ENCODE data around the gene MSANTD3.
A peak's percentile ranks its signal among the peaks of the same experiment; 100 is the strongest.
"Not testable (repeated sequence)": the region's sequence is repeated elsewhere in the genome, so short reads cannot be mapped to it uniquely, and the experiment has no call there.

MSANTD3 gene

GRCh38 chr9:100426530-100427365 lies at the start of gene MSANTD3:
Gene MSANTD3 (plus strand): TSS chr9:100427143. CDS start chr9:100441939, 14,796 bp downstream.
- DNase-seq = no peak

GRCh38 chr9:100379862-100380261 lies 47.1 kb upstream of the MSANTD3 start:
- DNase-seq = no peak

GRCh38 chr9:100392989-100393388 lies 34.0 kb upstream of the MSANTD3 start:
- not testable (repeated sequence) for DNase-seq

- no peak for DNase-seq
These were observed 32.8 kb upstream of the MSANTD3 start for GRCh38 chr9:100394032-100394695.

- no peak for DNase-seq
These were observed 32.1 kb upstream of the MSANTD3 start for GRCh38 chr9:100394816-100395215.

GRCh38 chr9:100396769-100397168 lies 30.2 kb upstream of the MSANTD3 start:
- no peak for DNase-seq

DNA sequence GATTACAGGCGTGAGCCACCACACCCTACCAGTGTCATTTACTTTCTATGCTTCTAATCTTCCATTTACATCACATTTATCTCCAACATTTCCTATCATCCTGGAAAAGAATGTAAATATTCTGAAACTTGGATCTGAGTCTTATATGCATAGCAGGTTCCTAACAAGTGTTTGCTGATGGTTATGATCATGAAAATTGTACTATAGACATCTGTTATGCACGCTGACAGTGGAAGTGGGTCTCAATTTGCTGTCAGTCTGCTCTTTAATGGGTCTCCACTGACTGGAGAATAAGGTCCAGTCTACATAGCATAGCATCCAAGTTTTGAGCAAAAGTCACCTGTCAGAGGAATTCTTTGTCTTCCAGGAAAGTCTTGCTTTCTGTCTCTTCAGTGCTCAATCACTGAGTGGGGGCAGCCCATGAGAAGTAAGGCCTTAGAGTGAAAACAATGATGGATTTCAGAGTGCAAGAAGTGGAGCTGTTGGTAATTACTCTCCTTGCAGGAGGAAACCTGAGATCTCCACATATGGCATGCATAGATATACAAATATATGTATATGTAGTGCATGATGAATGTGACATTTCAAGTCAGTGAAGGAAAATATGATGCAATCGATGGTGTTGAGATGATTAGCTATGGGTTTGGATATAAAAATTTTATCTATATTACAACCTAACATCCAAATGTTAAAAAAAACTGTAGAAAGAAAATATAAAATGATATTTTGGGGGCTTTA lies 29.2 kb upstream of the MSANTD3 start:
- no peak for DNase-seq

DNA sequence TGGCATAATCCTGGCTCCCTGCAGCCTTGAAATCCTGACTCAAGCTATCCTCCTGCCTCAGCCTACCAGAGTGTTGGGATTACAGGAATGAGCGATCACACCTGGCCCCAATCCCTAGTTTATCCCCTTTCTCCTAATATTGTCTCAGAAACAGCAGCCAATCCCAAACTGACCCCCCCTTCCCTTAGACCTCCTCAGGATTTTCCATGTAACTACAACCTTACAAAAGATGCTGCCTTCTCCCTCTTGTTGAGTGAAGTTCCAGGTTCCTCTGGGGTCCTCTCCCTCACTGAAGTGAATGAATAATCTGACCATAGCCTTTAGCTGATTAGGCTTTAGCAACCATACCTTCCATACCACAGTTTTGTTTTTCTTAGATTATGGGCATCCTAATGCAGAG lies 25.9 kb upstream of the MSANTD3 start:
- no peak for DNase-seq

DNA sequence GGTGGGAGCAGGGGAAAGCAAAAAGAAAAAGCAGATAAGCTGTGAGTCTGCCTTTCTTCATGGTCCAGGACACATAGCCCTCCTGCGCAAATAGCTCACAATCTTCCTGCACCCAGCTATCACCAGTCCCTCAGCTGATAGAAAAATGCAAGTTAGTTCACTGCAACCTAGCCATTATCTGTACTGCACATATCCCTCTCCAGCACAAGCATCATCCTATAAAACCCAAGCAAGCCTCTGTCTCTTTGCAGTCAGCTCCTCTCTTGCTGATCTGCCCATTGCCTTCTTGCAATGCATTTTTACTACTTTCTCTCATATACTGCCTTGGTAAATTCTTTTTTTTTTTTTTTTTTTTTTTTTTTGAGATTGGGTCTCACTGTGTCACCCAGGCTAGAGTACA lies 20.0 kb upstream of the MSANTD3 start:
- DNase-seq = no peak

GRCh38 chr9:100408546-100409175 lies 18.3 kb upstream of the MSANTD3 start:
- DNase-seq = no peak

- no peak for DNase-seq
These were observed 17.8 kb upstream of the MSANTD3 start for GRCh38 chr9:100409176-100409556.

DNA sequence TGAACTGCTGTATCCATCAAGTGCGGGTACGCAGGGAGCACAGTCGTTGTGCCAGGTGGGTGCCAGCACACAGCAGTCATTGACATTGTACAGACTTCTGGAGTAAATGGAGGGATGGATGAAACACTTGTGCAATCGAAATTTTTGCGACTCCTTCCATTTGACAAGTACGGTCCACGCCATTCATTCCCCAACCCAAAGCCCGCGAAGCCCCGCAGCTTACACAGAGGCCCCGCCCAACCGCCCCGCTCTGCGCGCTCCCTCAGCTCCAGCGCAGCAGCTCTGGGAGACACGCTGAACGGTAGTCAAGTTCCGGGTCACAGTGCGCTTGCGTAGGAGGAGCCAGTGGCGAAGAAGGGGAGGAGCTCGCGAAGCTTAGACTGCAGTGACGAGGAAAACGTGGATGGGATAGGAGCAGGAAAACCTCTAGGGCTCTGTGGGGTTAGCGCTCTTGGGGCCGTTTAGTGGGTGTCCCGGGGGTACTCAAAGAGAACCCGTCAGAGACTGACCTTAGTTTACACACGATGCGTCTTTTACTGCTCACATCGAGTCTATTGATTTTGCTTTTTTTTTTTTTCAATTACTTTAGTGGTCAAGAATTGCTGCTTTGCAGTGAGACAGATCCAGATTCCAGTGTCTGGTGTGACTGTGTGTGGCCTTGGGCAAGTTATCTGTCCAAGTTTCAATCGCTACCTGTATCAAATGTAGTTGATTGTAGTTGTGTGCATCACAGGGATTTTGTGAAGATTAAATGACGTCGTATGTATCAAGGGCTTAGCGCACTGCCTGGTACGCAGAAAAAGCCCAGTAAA lies 15.3 kb upstream of the MSANTD3 start:
- DNase-seq = peak; percentile 91

DNA sequence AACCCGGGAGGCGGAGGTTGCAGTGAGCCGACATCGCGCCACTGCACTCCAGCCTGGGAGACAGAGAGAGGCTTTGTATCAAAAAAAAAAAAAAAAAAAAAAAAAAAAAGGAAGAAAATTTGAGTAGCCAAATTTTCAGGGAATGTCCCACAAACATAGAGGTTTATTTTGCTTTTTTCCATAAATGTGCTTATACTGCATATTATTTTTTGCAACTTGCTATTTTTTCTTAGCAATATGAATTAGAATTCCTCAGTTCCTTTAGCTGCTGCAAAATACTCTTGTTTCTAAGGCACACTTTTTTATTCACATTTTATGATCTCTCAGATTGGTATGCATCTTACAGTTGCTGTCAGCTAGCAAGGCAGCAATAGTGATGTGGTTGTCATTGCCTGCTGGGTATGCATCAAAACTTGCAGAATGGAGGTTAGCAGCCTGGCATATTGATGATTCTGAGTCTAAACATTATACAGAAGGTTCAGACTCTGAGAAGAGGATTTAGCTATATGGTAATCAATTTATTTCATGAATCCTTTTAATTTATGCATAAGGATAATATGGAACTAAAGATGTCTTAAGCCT lies 13.0 kb upstream of the MSANTD3 start:
- no peak for DNase-seq

GRCh38 chr9:100417815-100418214 lies 9.1 kb upstream of the MSANTD3 start:
- DNase-seq = no peak

DNA sequence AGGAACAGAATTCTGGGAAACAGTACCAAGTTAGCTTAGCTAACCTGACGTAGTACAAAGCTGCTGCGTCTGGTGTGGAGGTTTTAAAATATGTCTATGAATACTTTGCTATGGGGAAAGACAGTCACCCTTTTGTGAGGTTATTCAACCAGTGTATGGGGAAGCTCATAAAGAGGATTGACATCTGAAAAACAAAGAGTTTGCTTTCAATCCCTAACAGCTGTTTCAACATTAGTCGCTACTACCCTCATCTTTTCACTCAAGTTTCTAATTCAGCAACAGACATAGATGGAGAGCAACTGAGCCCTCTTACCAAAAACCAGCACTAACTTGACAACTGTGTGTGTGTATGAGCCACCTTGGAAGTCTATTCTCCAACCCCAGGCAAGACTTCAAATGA lies 7.8 kb upstream of the MSANTD3 start:
- DNase-seq = no peak

DNA sequence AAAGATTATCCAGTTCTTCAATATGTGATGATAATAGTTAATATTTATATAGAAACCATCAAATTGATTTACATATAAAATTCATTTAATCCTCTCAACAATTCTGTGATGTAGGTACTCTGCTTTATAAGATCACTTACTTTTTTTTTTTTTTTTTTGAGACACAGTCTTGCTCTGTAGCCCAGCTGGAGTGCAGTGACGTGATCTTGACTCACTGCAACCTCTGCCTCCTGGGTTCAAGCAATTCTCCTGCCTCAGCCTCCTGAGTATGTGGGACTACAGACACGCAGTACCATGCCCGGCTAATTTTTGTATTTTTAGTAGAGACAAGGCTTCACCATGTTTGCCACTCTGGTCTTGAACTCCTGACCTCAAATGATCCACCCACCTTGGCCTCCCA lies 5.8 kb upstream of the MSANTD3 start:
- DNase-seq = not testable (repeated sequence)

- no peak for DNase-seq
These were observed 1.2 kb upstream of the MSANTD3 start for GRCh38 chr9:100425758-100426157.

GRCh38 chr9:100426189-100426529 lies 784 bp upstream of the MSANTD3 start:
- no peak for DNase-seq

DNA sequence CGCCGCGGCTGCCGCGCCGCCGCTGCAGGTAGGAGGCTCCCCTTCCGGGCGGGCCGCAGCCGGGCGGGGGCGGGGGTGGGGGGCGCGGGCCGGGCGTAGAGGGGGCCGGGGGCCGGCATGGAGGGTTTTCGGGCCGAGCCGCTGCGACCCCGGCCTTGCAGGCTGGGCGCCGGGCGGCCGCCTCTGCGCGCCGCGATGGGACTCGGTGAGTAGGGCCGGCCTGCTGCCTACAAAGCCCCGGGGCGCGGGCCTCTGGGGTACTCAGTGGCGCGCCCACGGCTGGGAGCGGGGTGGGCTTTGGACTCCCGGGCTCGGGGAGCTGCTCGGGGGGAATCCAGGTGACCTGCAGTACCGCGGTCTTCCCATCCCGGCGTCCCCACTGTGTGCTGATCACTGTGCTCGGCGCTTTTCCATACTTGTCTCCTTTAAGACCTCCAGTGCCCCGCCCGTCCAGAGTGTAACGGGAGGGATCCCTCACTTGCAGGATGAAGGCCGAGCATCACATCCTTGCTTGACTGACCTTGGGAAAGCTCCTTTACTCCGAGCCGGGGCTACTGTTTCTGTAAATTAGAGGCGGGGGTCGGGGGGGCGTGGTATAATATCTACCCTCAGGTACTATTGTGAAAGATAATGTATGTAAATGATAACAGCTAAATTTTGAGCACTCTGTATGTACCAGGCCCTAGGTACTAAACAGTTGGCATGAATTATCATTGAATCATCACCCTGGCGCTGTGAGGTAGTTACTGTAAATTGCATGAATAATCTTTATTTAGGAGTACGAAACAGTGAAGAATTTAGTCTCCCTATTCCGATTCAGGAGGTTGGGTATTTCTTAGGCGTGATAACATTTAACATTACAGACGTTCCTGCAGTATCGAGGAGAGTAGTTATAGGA lies 672 bp downstream of the MSANTD3 start:
- no peak for DNase-seq

DNA sequence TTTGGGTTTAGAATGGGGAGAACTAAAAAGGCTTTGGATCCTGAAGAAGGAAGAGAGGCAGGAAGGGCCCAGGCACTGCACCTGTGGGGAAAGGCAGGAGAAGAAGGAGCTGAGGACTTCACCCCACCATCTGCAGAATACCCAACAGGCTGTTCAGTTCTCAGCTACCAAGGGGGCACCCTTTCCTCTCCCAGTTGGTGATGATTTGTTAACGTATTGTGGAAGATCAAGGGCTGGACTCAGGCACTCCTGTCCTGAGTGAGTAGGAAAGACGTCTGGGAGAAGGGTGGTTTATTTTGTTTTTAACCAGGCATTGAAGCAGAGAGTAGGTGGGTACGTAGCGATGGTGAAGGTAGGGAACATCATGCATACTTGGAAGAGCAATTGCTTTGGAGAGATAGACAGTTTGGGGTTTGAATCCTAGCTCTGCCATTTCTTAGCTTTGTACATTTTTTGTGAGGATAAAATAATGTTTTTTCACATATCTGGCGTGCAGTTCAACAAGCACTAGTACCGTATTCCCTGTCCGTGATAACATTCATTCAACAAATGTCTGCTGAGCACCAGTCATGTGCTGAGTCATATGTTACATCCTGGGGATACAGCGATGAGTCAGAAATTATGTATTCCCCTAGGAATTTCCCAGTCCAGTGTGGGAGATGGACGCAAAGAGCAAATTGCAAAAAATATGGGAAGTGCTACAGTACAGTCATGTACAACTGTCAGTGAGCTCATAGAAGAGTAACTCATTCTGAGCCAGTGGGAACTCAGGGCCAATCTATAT lies 2.1 kb downstream of the MSANTD3 start:
- no peak for DNase-seq
